OCI-LY7 (cell line): Measurements from ENCODE around the gene JUN. TPM values are rescaled to one million over a fixed set of nuclear protein-coding genes. Genes with fewer than 3 reads are reported as not detected.

Source experiments
- BruUV-seq: library from RNA; stranded (reverse); fragments of 400-500 nt; replicated peaks from 2 replicates; lab custom pipeline; 2021; lab: Mats Ljungman, UMichigan
- CTCF ChIA-PET: fragments of 300-600 bp; sonication (Branson Sonifier 250); formaldehyde crosslinking; loops from one replicate; lab custom pipeline; 2022; ENCODE audit warnings: antibody characterized with exemption; ENCODE audit not compliant: unreplicated experiment; lab: Charles Lee
- POLR2A ChIA-PET: fragments of 300-600 bp; sonication (Branson Sonifier 250); formaldehyde crosslinking; loops from one replicate; lab custom pipeline; 2022; ENCODE audit warnings: antibody characterized with exemption; lab: Charles Lee
- DNase-seq: peaks from one replicate; pipeline ENCODE4 v3.0.0-alpha.2; 2015; ENCODE audit warnings: low spot score
- H2AFZ ChIP-seq: fragments of 200-600 bp; sonication (generic), shearing (Covaris generic); 2 replicates; pipeline ENCODE4 v1.6.1; 2014; ENCODE audit warnings: mild to moderate bottlenecking, antibody characterized with exemption, low read length, moderate library complexity
- H3K27ac ChIP-seq: fragments of 200-600 bp; sonication (generic); 2 replicates; pipeline ENCODE4 v1.5.1; 2014; ENCODE audit warnings: mixed run types, low read depth, mild to moderate bottlenecking, moderate library complexity, low read length, inconsistent platforms; ENCODE audit not compliant: poor library complexity, severe bottlenecking
- H3K36me3 ChIP-seq: fragments of 200-600 bp; sonication (generic); 2 replicates; pipeline ENCODE4 v1.6.1; 2014; ENCODE audit warnings: mild to moderate bottlenecking, antibody characterized with exemption, low read length, moderate library complexity, mixed read lengths; ENCODE audit not compliant: insufficient read depth
- H3K4me1 ChIP-seq: fragments of 200-600 bp; sonication (generic); 2 replicates; pipeline ENCODE4 v1.5.1; 2014; ENCODE audit warnings: mild to moderate bottlenecking, low read length; ENCODE audit not compliant: insufficient read depth, poor library complexity, severe bottlenecking
- H3K4me2 ChIP-seq: fragments of 200-600 bp; sonication (generic); 2 replicates; pipeline ENCODE4 v1.6.1; 2014; ENCODE audit warnings: mild to moderate bottlenecking, low read length
- H3K4me3 ChIP-seq: fragments of 200-600 bp; sonication (generic); 2 replicates; pipeline ENCODE4 v1.5.1; 2014; ENCODE audit warnings: mild to moderate bottlenecking, low read depth, low read length; ENCODE audit not compliant: poor library complexity, severe bottlenecking
- H3K79me2 ChIP-seq: fragments of 200-600 bp; sonication (generic); 2 replicates; pipeline ENCODE4 v1.6.1; 2016; ENCODE audit warnings: low read depth, mild to moderate bottlenecking, low read length, moderate library complexity, mixed read lengths; ENCODE audit not compliant: insufficient read depth
- H3K9me2 ChIP-seq: fragments of 200-600 bp; sonication (generic); 2 replicates; pipeline ENCODE4 v1.6.1; 2016; ENCODE audit warnings: mild to moderate bottlenecking, low read length, mixed read lengths; ENCODE audit not compliant: insufficient read depth
- H3K9me3 ChIP-seq: fragments of 200-600 bp; sonication (generic); 2 replicates; pipeline ENCODE4 v1.6.1; 2014; ENCODE audit warnings: mild to moderate bottlenecking, mixed run types, low read length, mixed read lengths
- H4K20me1 ChIP-seq: fragments of 200-600 bp; sonication (generic); 2 replicates; pipeline ENCODE4 v1.6.1; 2014; ENCODE audit warnings: mild to moderate bottlenecking, antibody characterized with exemption, low read length, moderate library complexity, mixed read lengths; ENCODE audit not compliant: insufficient read depth
- EZH2phosphoT487 ChIP-seq: fragments of 200-600 bp; sonication (generic); IDR thresholded peaks from 2 replicates; pipeline ENCODE4 v1.6.1; 2018; ENCODE audit warnings: low read depth, borderline replicate concordance, mild to moderate bottlenecking, mixed run types, antibody characterized with exemption, low read length, moderate library complexity, mixed read lengths
- intact Hi-C: fragments of 100-400 bp; cut with micrococcal nuclease; formaldehyde crosslinking; loops from one replicate; pipeline ENCODE4 v1.10.0; 2022; ENCODE audit not compliant: unreplicated experiment
- total RNA-seq, 2 experiments: library from RNA; depleted of rRNA in 1 of 2; stranded (reverse); fragments of >200 nt in 1 of 2; shearing (Covaris generic) in 1 of 2; gene quantifications; 2 replicates each; pipeline ENCODE4 v1.2.3, GENCODE V29; 2014 to 2022
- TF ChIP-seq, protein P1 (sequence below): fragments of 200-600 bp; sonication (generic); conservative IDR thresholded peaks from 2 replicates; pipeline ENCODE4 v1.5.1; 2014; ENCODE audit warnings: mild to moderate bottlenecking, antibody characterized with exemption, low read length, moderate library complexity, mixed read lengths

Gene JUN
- total RNA-seq, 2 experiments from 2014 or later = 4.2 to 7.7 TPM

DNA sequence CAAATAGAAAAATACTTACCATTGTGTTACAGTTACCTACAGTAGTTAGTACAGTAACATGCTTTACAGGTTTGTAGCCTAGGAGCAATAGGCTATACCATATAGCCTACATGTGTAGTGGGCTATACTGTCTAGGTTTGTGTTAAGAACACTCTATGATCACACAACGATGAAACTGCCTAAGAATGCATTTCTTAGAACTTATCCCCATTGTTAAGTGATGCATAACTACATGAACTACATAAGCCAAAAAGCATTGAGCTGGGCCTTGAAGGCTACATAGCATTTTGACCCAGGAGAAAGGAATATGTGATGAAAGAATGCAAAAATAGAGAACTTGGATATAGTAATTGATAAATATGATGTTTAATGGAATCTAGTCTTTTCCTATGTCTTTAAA, 46.4 kb upstream of the JUN start:
- Histone ChIP-seq H3K79me2 (no peaks in the 10 kb centered on the region), H3K9me3 (peaks cover 12% of the 10 kb centered on the region; the same call in 1 of the 2 replicates), H3K4me1 (no peaks in the 10 kb centered on the region), H3K9me2 (no peaks in the 10 kb centered on the region), H2AFZ (no peak overlapping the region), H3K4me2 (no peak overlapping the region), H4K20me1 (no peaks in the 10 kb centered on the region), H3K27ac (no peak overlapping the region), H3K4me3 (no peak overlapping the region), H3K36me3 (no peaks in the 10 kb centered on the region)
- POLR2A ChIA-PET = no interaction called here
- no peak for DNase-seq
- TF ChIP-seq, protein P1, sequence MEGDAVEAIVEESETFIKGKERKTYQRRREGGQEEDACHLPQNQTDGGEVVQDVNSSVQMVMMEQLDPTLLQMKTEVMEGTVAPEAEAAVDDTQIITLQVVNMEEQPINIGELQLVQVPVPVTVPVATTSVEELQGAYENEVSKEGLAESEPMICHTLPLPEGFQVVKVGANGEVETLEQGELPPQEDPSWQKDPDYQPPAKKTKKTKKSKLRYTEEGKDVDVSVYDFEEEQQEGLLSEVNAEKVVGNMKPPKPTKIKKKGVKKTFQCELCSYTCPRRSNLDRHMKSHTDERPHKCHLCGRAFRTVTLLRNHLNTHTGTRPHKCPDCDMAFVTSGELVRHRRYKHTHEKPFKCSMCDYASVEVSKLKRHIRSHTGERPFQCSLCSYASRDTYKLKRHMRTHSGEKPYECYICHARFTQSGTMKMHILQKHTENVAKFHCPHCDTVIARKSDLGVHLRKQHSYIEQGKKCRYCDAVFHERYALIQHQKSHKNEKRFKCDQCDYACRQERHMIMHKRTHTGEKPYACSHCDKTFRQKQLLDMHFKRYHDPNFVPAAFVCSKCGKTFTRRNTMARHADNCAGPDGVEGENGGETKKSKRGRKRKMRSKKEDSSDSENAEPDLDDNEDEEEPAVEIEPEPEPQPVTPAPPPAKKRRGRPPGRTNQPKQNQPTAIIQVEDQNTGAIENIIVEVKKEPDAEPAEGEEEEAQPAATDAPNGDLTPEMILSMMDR = no peak
- TF ChIP-seq EZH2phosphoT487 = no peak
- intact Hi-C loops = no loop called here
- BruUV-seq = no TSS peak
- CTCF ChIA-PET = no interaction called here

DNA sequence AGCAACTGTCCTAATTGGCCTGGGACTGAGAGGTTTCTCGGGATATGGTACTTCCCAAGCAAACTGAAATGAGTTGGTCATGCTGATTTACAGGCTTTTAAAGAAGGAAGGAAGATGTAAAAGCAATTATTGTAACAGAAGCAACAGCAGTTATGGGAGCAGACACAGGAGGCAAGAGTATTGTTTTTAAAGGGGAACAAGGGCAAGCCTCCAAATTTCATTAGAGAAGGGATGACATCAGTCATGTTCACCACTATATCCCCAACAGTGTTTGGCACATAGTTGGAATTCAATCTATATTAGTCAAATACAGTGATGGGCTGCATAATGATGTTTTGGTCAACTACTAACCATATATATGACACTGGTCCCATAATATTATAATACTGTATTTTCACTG, 46.0 kb upstream of the JUN start:
- Histone ChIP-seq H3K27ac (no peak overlapping the region), H3K79me2 (no peaks in the 10 kb centered on the region), H2AFZ (no peak overlapping the region), H3K9me3 (peaks cover 12% of the 10 kb centered on the region; the same call in 1 of the 2 replicates), H3K36me3 (no peaks in the 10 kb centered on the region), H3K4me1 (no peaks in the 10 kb centered on the region), H3K9me2 (no peaks in the 10 kb centered on the region), H3K4me3 (no peak overlapping the region), H3K4me2 (no peak overlapping the region), H4K20me1 (no peaks in the 10 kb centered on the region)
- no peak for TF ChIP-seq EZH2phosphoT487
- intact Hi-C loops = no loop called here
- ChIA-PET POLR2A (no interaction called here), CTCF (no interaction called here)
- BruUV-seq = no TSS peak
- DNase-seq = no peak

DNA sequence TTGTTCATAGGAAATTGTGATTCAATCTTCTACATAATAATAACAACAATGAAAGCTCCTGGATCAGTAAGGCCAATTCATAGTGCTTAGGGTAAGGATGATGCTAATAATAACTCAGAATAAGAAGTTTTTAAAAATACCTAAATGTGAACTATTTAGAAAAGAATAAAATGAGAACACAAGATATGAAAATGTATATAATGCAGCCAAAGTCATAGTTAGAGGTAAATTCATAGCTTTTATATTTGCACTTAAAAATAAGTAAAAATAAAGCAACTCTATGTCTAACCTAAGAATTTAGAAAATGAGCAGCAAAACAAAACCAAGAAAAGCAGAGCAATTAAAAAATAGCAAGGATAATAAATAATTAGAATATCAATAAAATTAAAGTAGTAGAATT, 43.5 kb upstream of the JUN start:
- Histone ChIP-seq H3K4me1 (no peaks in the 10 kb centered on the region), H2AFZ (no peak overlapping the region), H3K36me3 (no peaks in the 10 kb centered on the region), H3K27ac (no peak overlapping the region), H3K9me3 (peaks cover 12% of the 10 kb centered on the region; the same call in 1 of the 2 replicates), H3K4me2 (no peak overlapping the region), H3K79me2 (no peaks in the 10 kb centered on the region), H4K20me1 (no peaks in the 10 kb centered on the region), H3K4me3 (no peak overlapping the region), H3K9me2 (no peaks in the 10 kb centered on the region)
- intact Hi-C loops = no loop called here
- no peak for DNase-seq
- POLR2A ChIA-PET = interaction anchor here (0.6 kb wide), 1 partner anchor 866 kb away, joined by 3 read pairs; no protein-coding TSS in a partner anchor
- no peak for TF ChIP-seq EZH2phosphoT487
- TF ChIP-seq, protein P1 = no peak
- BruUV-seq = no TSS peak
- CTCF ChIA-PET = no interaction called here
